ENCODE measurements around the gene DOCK6. TPM values are rescaled to one million over a fixed set of nuclear protein-coding genes. Genes with fewer than 3 reads are reported as not detected.

DOCK6 gene
- total and polyA plus RNA-seq, 2 of the 13 experiments (the other 11 are each of a cell fraction or from before 2014, with no cell fraction given) = 5.4 to 38.1 TPM

DNA sequence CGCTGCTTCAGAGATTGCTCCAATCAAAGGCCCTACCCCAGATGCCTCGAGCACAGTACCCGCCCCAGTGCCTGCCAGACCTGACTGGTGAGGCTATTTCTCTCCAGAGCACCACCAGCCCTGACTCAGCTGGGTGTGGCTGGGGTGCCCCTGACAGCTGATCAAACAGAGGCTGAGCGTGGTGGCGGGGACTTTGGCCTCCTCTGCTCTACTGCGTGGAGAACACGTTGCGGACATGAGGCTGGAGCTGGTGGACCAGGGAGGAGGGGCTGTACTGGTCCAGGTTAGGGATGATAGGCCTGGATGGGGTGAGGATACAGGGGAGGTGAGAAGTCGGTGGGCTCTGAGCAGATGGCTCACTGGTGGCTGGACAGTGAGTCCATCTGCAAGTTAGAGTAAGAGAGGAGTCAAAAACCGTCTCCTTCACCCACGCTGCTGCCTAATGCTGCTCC lies 3.5 kb upstream of the DOCK6 start (continued):
- TF ChIP-seq, protein P1, sequence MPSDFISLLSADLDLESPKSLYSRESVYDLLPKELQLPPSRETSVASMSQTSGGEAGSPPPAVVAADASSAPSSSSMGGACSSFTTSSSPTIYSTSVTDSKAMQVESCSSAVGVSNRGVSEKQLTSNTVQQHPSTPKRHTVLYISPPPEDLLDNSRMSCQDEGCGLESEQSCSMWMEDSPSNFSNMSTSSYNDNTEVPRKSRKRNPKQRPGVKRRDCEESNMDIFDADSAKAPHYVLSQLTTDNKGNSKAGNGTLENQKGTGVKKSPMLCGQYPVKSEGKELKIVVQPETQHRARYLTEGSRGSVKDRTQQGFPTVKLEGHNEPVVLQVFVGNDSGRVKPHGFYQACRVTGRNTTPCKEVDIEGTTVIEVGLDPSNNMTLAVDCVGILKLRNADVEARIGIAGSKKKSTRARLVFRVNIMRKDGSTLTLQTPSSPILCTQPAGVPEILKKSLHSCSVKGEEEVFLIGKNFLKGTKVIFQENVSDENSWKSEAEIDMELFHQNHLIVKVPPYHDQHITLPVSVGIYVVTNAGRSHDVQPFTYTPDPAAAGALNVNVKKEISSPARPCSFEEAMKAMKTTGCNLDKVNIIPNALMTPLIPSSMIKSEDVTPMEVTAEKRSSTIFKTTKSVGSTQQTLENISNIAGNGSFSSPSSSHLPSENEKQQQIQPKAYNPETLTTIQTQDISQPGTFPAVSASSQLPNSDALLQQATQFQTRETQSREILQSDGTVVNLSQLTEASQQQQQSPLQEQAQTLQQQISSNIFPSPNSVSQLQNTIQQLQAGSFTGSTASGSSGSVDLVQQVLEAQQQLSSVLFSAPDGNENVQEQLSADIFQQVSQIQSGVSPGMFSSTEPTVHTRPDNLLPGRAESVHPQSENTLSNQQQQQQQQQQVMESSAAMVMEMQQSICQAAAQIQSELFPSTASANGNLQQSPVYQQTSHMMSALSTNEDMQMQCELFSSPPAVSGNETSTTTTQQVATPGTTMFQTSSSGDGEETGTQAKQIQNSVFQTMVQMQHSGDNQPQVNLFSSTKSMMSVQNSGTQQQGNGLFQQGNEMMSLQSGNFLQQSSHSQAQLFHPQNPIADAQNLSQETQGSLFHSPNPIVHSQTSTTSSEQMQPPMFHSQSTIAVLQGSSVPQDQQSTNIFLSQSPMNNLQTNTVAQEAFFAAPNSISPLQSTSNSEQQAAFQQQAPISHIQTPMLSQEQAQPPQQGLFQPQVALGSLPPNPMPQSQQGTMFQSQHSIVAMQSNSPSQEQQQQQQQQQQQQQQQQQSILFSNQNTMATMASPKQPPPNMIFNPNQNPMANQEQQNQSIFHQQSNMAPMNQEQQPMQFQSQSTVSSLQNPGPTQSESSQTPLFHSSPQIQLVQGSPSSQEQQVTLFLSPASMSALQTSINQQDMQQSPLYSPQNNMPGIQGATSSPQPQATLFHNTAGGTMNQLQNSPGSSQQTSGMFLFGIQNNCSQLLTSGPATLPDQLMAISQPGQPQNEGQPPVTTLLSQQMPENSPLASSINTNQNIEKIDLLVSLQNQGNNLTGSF (CRISPR knock-in tag; IDR thresholded peaks at IDR 0.05) = 0 out of 2 replicates have a peak, but pooled peaks have one; percentile 80
- TF ChIP-seq ZNF20 (CRISPR knock-in tag; IDR thresholded peaks at IDR 0.05) (no peak), ZNF329 (CRISPR knock-in tag; IDR thresholded peaks at IDR 0.05; ENCODE audit: low read depth) (no peak; the same call in 1 of the 2 replicates), ZNF746 (CRISPR knock-in tag; IDR thresholded peaks at IDR 0.05) (peak; percentile 92), ZNF253 (CRISPR knock-in tag; IDR thresholded peaks at IDR 0.05; ENCODE audit: borderline replicate concordance) (peak; percentile 80; the same call in 1 of the 2 replicates), ZNF75D (CRISPR knock-in tag; IDR thresholded peaks at IDR 0.05; ENCODE audit: borderline replicate concordance) (no peak), MZF1 (CRISPR knock-in tag; IDR thresholded peaks at IDR 0.05; ENCODE audit: borderline replicate concordance) (no peak), ZSCAN25 (CRISPR knock-in tag; IDR thresholded peaks at IDR 0.05) (peak; percentile 88), FOXJ3 (CRISPR knock-in tag; IDR thresholded peaks at IDR 0.05; ENCODE audit: borderline replicate concordance) (peak; percentile 53; the same call in 1 of the 2 replicates), SRSF1 (optimal IDR thresholded peaks at IDR 0.05; ENCODE audit: low read depth, low read length) (no peak), ZNF205 (CRISPR knock-in tag; IDR thresholded peaks at IDR 0.05) (peak; percentile 89)
- TF ChIP-seq, protein P2, sequence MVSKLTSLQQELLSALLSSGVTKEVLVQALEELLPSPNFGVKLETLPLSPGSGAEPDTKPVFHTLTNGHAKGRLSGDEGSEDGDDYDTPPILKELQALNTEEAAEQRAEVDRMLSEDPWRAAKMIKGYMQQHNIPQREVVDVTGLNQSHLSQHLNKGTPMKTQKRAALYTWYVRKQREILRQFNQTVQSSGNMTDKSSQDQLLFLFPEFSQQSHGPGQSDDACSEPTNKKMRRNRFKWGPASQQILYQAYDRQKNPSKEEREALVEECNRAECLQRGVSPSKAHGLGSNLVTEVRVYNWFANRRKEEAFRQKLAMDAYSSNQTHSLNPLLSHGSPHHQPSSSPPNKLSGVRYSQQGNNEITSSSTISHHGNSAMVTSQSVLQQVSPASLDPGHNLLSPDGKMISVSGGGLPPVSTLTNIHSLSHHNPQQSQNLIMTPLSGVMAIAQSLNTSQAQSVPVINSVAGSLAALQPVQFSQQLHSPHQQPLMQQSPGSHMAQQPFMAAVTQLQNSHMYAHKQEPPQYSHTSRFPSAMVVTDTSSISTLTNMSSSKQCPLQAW (CRISPR knock-in tag; IDR thresholded peaks at IDR 0.05) = peak; percentile 99
- TF ChIP-seq, protein P3, sequence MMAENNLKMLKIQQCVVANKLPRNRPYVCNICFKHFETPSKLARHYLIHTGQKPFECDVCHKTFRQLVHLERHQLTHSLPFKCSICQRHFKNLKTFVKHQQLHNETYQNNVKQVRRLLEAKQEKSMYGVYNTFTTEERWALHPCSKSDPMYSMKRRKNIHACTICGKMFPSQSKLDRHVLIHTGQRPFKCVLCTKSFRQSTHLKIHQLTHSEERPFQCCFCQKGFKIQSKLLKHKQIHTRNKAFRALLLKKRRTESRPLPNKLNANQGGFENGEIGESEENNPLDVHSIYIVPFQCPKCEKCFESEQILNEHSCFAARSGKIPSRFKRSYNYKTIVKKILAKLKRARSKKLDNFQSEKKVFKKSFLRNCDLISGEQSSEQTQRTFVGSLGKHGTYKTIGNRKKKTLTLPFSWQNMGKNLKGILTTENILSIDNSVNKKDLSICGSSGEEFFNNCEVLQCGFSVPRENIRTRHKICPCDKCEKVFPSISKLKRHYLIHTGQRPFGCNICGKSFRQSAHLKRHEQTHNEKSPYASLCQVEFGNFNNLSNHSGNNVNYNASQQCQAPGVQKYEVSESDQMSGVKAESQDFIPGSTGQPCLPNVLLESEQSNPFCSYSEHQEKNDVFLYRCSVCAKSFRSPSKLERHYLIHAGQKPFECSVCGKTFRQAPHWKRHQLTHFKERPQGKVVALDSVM (CRISPR knock-in tag; IDR thresholded peaks at IDR 0.05) = peak; percentile 96
- TF ChIP-seq, protein P4, sequence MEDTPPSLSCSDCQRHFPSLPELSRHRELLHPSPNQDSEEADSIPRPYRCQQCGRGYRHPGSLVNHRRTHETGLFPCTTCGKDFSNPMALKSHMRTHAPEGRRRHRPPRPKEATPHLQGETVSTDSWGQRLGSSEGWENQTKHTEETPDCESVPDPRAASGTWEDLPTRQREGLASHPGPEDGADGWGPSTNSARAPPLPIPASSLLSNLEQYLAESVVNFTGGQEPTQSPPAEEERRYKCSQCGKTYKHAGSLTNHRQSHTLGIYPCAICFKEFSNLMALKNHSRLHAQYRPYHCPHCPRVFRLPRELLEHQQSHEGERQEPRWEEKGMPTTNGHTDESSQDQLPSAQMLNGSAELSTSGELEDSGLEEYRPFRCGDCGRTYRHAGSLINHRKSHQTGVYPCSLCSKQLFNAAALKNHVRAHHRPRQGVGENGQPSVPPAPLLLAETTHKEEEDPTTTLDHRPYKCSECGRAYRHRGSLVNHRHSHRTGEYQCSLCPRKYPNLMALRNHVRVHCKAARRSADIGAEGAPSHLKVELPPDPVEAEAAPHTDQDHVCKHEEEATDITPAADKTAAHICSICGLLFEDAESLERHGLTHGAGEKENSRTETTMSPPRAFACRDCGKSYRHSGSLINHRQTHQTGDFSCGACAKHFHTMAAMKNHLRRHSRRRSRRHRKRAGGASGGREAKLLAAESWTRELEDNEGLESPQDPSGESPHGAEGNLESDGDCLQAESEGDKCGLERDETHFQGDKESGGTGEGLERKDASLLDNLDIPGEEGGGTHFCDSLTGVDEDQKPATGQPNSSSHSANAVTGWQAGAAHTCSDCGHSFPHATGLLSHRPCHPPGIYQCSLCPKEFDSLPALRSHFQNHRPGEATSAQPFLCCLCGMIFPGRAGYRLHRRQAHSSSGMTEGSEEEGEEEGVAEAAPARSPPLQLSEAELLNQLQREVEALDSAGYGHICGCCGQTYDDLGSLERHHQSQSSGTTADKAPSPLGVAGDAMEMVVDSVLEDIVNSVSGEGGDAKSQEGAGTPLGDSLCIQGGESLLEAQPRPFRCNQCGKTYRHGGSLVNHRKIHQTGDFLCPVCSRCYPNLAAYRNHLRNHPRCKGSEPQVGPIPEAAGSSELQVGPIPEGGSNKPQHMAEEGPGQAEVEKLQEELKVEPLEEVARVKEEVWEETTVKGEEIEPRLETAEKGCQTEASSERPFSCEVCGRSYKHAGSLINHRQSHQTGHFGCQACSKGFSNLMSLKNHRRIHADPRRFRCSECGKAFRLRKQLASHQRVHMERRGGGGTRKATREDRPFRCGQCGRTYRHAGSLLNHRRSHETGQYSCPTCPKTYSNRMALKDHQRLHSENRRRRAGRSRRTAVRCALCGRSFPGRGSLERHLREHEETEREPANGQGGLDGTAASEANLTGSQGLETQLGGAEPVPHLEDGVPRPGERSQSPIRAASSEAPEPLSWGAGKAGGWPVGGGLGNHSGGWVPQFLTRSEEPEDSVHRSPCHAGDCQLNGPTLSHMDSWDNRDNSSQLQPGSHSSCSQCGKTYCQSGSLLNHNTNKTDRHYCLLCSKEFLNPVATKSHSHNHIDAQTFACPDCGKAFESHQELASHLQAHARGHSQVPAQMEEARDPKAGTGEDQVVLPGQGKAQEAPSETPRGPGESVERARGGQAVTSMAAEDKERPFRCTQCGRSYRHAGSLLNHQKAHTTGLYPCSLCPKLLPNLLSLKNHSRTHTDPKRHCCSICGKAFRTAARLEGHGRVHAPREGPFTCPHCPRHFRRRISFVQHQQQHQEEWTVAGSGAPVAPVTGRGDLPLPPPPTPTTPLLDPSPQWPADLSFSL (CRISPR knock-in tag; IDR thresholded peaks at IDR 0.05) = 0 out of 2 replicates have a peak, but pooled peaks have one; percentile 36

Measured in HepG2 (cell line).